MM.1S (cell line): ENCODE measurements around the gene GBF1.

Experiments
- CTCF ChIP-seq: fragments of 300-600 bp; sonication (generic); IDR thresholded peaks from 2 replicates; pipeline ENCODE4 v1.5.1; 2016; ENCODE audit warnings: antibody characterized with exemption, low read length, mixed read lengths
- EZH2 ChIP-seq: fragments of 300-600 bp; sonication (generic); optimal IDR thresholded peaks from 2 replicates; pipeline ENCODE3; 2017; ENCODE audit warnings: low read depth, mild to moderate bottlenecking, antibody characterized with exemption, low read length, mixed read lengths
- EZH2phosphoT487 ChIP-seq: fragments of 300-600 bp; sonication (generic); IDR thresholded peaks from 2 replicates; pipeline ENCODE4 v1.6.1; 2018; ENCODE audit warnings: antibody characterized with exemption, low read length

- no peak for TF ChIP-seq CTCF
- no peak for TF ChIP-seq EZH2
- TF ChIP-seq EZH2phosphoT487, result no peak
These were observed 2.0 kb upstream of the GBF1 start for GRCh38 chr10:102243309-102243708.
